Stimulated activated naive CD8-positive, alpha-beta T cell treated with anti-CD3 and anti-CD28 coated beads, Interleukin-15, Interleukin-2, amounts not matched to agents 100 U/mL and 50 U/mL, for 24 hours (primary cell): ENCODE measurements around the gene GALNT14.

Source experiments
- ATAC-seq: fragments of 150-1000 bp; cut with Tn5 transposase; one replicate; pipeline ENCODE4 v1.10.0; 2021
- DNase-seq: peaks from one replicate; pipeline ENCODE4 v3.0.0; 2021

The GALNT14 gene

DNA sequence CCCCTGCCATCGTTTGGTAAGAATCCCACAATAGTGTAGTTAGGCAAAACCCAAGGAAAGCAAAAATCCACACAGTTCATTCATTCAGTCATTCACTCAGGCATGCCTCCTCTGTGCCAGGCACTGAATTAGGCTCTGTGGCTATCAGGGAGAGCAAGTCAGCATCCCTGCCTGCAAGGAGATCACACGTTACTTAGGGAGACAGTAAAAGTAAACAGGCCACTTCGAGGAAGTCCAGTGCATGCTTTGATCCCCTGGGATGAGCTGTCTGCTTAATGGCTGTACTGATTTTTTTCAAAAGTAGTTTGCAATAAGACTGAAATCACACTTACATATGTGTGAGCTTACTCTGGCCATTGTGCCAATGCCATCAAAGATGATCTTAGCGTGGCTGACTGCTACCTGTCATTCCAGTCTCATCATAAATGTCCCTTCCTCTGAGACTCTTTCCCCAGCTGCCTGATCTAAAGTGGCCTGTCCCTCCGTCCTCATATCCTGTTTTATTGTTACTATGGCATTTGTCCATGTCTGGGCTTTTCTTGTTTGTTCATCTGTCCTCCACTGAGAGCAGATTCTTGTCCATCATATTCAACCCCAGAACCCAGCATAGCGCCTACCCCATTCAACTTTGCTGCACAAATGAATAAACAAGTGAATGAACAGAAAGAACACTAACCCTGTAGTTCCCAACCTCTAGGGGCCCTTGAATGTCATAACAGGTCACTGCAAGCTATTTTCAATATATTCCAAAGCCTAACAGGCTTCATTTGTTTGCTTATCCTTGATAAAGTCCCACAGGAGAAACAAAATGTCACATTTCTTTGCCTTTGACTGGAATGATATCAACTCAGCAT lies 84.1 kb downstream of the GALNT14 start:
- ATAC-seq = no peak
- no peak for DNase-seq

GRCh38 chr2:31052284-31052683 lies 86.0 kb downstream of the GALNT14 start:
- ATAC-seq = no peak
- DNase-seq = no peak

- DNase-seq (peak; percentile 7), ATAC-seq (peak; percentile 67)
These were observed 86.7 kb downstream of the GALNT14 start for GRCh38 chr2:31051258-31052140.

GRCh38 chr2:31049916-31050588 lies 88.2 kb downstream of the GALNT14 start:
- no peak for ATAC-seq
- no peak for DNase-seq

DNA sequence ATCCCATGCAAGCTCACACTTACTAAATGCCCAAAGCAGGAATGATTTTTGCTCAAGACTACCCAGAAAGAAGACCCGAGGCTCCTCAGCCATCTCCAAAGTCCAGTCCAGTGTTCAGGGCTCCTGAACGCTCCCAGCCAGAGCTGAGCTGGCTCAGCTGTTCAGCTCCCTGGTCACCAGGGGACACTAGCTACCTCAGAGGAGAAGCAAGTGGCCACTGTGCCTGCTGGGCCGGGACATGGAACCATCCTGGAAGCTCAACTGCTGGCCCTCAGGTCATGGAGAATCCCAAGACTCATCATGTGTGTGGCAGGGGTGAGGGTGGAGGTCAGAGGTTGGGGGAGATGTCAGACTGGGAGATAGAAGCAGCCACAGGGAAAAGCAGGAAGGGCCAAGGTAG lies 89.0 kb downstream of the GALNT14 start:
- no peak for DNase-seq
- ATAC-seq = no peak

- no peak for ATAC-seq
- no peak for DNase-seq
These were observed 90.6 kb downstream of the GALNT14 start for GRCh38 chr2:31047599-31047998.

DNA sequence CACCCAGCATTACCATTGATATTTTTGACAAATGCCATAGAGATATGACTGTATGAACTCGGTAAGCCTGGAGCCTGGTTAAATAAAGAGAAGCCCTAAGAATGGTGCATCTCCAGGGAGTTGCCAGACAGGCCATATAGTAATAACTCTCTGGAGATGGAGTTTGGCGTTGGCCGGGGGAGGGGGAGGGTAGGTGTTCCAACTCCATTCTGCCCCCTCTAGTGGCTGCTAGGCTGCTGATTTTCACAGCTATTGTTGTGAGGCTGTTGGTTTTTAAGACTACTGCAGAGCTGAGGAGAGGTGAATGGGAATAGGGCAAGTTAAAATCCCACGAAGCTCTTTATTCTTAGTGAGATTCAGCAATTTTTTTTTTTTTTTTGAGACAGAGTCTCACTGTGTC lies 99.9 kb downstream of the GALNT14 start:
- DNase-seq = no peak
- no peak for ATAC-seq

DNA sequence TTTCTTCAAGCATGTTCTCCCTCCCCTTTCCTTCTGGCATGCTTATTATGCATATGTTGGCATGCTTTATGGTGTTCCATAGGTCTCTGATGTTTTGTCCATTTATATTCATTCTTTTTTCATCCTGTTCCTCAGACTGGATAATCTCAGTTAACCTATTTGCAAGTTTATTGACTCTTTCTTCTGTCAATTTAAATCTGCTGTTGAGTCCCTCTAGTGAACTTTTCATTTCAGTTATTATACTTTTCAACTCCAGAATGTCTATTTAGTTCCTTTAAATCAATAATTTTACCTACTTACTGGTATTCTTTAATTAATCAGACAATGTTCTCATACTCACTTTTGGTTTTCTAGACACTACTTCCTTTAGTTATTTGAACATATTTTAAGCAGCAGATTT lies 101.2 kb downstream of the GALNT14 start:
- DNase-seq (no peak), ATAC-seq (no peak)

DNA sequence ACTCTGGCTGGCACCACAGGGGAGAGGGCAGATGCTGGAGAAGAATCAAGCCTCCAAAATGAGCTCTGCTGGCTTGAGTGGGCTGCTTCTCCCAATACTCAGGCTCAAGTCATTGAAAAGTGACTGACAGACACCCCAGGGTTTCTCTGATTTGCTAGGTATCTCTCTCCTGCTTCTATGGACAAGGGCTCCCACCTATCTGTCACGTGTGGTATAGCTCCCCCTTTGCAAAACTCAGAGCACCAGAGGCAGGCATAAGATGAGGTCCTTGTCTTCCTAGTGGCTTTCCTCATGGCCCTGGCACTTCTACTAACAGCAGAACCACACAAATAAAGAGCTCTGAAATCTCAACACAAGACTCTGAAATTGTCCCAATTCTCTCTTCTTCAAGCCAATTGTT lies 105.2 kb downstream of the GALNT14 start:
- DNase-seq = no peak
- ATAC-seq = no peak

GRCh38 chr2:31032475-31032874 lies 105.8 kb downstream of the GALNT14 start:
- no peak for DNase-seq
- no peak for ATAC-seq

GRCh38 chr2:31031132-31031706 lies 107.0 kb downstream of the GALNT14 start:
- DNase-seq (no peak), ATAC-seq (no peak)

DNA sequence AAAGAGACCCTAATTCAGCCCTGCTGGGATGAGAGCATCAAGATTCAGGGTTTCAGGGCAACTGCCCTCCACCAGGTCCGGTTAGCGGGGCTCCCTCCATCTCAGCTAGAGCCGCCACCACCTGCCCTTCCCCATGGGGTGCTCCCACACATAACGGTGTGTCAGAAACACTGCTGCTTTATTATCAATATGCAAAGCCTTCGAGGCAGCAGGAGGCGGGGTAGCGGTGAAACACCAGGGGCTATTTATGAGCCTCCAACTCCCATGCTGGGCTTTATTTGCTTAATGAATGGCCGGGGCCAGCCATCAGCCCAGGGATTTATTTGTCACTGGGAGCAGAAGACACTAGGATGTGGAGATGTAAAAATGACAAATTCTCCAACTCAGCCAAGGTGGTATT lies 109.8 kb downstream of the GALNT14 start:
- ATAC-seq = no peak
- no peak for DNase-seq

DNA sequence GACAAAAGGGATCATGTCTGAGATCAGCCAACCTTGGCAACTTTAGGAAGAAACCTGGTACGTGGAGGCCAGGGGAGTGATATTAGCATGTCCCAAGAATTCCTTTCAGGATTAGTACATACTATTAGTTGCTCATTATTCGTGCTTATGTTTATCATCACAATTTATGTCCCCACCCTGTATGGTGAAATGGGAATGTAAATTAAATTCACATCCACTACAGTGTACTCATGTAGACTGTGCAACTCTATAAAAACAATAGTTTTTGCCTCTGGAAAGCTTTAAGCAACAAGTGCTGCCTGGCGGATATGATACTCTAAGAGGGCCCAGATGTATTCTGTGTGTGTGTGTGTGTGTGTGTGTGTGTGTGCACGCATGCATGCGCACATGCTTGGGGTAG lies 110.7 kb downstream of the GALNT14 start:
- DNase-seq (no peak), ATAC-seq (no peak)

- ATAC-seq = no peak
- no peak for DNase-seq
These were observed 114.7 kb downstream of the GALNT14 start for GRCh38 chr2:31023541-31023940.

- no peak for ATAC-seq
These were observed 117.5 kb downstream of the GALNT14 start for GRCh38 chr2:31020713-31021112.

GRCh38 chr2:31018280-31018679 lies 120.0 kb downstream of the GALNT14 start:
- DNase-seq (no peak), ATAC-seq (no peak)

More at GRCh38 chr2:31020713-31021112, 117.5 kb downstream of the GALNT14 start:
- no peak for DNase-seq

- ATAC-seq = no peak
- no peak for DNase-seq
These were observed 121.6 kb downstream of the GALNT14 start for GRCh38 chr2:31016648-31017047.

DNA sequence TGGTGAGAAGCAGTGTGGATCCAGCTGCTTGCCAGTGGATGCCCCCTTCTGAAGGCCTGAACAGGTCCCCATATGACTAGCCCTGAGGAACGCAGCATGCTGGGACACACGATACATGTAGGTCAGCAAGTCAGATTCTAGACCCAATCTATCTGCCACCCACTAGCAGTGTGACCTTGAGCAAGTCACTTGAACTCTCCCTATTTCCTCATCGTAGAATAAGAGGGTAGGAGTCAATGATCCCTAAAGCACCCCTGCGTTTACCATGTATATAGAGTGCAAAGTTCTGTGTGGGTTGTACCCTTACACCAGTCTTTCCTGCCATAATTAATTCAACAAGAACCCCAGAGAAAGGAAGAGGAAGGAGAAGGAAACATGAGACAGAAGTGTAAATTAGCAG lies 123.7 kb downstream of the GALNT14 start:
- DNase-seq = no peak
- no peak for ATAC-seq

- DNase-seq (no peak), ATAC-seq (no peak)
These were observed 124.9 kb downstream of the GALNT14 start for GRCh38 chr2:31013301-31013700.

GRCh38 chr2:31012406-31012805 lies 125.8 kb downstream of the GALNT14 start:
- ATAC-seq (no peak), DNase-seq (no peak)

- DNase-seq = no peak
These were observed 126.7 kb downstream of the GALNT14 start for GRCh38 chr2:31011587-31011986.

DNA sequence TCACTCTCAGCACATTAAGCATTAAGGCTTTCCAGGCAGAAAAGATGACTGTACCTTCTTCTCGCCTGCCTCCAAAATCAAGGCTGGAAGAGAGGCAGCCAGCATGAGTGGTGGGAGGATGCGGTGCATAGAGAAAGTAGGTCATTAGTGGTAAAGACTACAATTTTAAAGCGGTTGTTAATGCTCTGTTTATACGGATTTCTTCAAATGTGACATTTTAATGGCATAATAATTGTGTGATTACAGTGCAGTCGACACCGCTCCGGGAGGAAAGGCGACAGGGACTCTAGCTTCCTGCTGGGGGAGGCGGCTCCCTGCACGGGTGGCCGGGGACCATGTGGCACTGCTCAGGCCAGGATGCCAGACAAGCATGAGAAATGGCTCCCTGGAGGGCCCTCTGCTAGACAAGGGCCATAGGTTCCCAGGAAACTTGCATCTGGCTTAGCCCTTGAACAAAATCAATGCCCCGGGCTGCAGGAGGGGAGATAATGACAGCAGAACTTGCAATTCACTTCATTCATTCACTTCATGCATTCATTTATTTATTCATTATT lies 129.6 kb downstream of the GALNT14 start:
- no peak for DNase-seq

More at GRCh38 chr2:31011587-31011986, 126.7 kb downstream of the GALNT14 start:
- no peak for ATAC-seq

More for the DNA sequence above, 129.6 kb downstream of the GALNT14 start:
- no peak for ATAC-seq
